Measurements from ENCODE around the gene DUSP22.

DNA sequence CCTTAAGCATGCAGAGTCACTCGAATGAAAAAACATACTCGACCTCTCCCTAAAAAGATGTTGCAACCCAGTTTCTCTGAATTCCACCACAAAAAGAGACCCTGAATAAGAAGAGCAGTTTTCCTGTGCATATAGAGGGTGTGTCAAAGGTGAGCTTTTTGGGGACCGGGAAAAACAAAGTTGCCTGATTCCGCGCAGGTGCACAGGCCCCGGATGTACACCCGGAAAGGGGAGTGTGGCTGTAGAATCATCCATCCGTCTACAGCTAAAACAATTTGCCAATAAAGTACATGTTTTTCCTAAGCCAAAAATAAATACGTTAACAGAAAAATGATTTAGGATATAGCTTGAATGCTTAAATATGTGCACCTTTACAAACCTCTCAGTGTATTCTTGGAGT is 58.1 kb downstream of the DUSP22 start:
- TF ChIP-seq, protein P1, sequence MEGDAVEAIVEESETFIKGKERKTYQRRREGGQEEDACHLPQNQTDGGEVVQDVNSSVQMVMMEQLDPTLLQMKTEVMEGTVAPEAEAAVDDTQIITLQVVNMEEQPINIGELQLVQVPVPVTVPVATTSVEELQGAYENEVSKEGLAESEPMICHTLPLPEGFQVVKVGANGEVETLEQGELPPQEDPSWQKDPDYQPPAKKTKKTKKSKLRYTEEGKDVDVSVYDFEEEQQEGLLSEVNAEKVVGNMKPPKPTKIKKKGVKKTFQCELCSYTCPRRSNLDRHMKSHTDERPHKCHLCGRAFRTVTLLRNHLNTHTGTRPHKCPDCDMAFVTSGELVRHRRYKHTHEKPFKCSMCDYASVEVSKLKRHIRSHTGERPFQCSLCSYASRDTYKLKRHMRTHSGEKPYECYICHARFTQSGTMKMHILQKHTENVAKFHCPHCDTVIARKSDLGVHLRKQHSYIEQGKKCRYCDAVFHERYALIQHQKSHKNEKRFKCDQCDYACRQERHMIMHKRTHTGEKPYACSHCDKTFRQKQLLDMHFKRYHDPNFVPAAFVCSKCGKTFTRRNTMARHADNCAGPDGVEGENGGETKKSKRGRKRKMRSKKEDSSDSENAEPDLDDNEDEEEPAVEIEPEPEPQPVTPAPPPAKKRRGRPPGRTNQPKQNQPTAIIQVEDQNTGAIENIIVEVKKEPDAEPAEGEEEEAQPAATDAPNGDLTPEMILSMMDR (IDR thresholded peaks at IDR 0.05): no peak
- no peak for TF ChIP-seq POLR2AphosphoS5 (IDR thresholded peaks at IDR 0.05)
- no peak for TF ChIP-seq POLR2A (IDR thresholded peaks at IDR 0.05)
- TF ChIP-seq EP300 (IDR thresholded peaks at IDR 0.05): no peak
